GM19193 (cell line): ENCODE data around the gene BNC2.

Experiments
- POLR2A ChIP-seq: IDR thresholded peaks from 4 replicates; pipeline ENCODE4 v1.6.1; 2011; ENCODE audit not compliant: insufficient read depth, insufficient read length; ENCODE audit errors: extremely low read depth

The BNC2 gene

GRCh38 chr9:16767366-16767765 is 103.1 kb downstream of the BNC2 start:
- TF ChIP-seq POLR2A = no peak

GRCh38 chr9:16763946-16764345 is 106.5 kb downstream of the BNC2 start:
- TF ChIP-seq POLR2A = no peak

- no peak for TF ChIP-seq POLR2A
Measured at GRCh38 chr9:16755467-16756160, 114.9 kb downstream of the BNC2 start.

- no peak for TF ChIP-seq POLR2A
Measured at GRCh38 chr9:16754662-16755061, 115.8 kb downstream of the BNC2 start.

- no peak for TF ChIP-seq POLR2A
Measured at GRCh38 chr9:16753256-16753655, 117.2 kb downstream of the BNC2 start.

- TF ChIP-seq POLR2A = no peak
Measured at GRCh38 chr9:16752601-16753000, 117.9 kb downstream of the BNC2 start.

GRCh38 chr9:16750553-16750952 is 119.9 kb downstream of the BNC2 start:
- TF ChIP-seq POLR2A = no peak

GRCh38 chr9:16745359-16745758 is 125.1 kb downstream of the BNC2 start:
- no peak for TF ChIP-seq POLR2A

- TF ChIP-seq POLR2A = no peak
Measured at GRCh38 chr9:16744394-16744793, 126.1 kb downstream of the BNC2 start.

GRCh38 chr9:16743375-16743774 is 127.1 kb downstream of the BNC2 start:
- no peak for TF ChIP-seq POLR2A

- TF ChIP-seq POLR2A = no peak
Measured at GRCh38 chr9:16735001-16735400, 135.5 kb downstream of the BNC2 start.

- no peak for TF ChIP-seq POLR2A
Measured at GRCh38 chr9:16732546-16732945, 137.9 kb downstream of the BNC2 start.

- no peak for TF ChIP-seq POLR2A
Measured at GRCh38 chr9:16730162-16730561, 140.3 kb downstream of the BNC2 start.

GRCh38 chr9:16729651-16730050 is 140.8 kb downstream of the BNC2 start:
- TF ChIP-seq POLR2A = no peak

- no peak for TF ChIP-seq POLR2A
Measured at GRCh38 chr9:16728137-16728508, 142.3 kb downstream of the BNC2 start.

- no peak for TF ChIP-seq POLR2A
Measured at GRCh38 chr9:16727452-16728136, 142.9 kb downstream of the BNC2 start.
